ENCODE results near the gene DTX1. TPM values are rescaled to one million over a fixed set of nuclear protein-coding genes. Genes with fewer than 3 reads are reported as not detected.

Gene DTX1
- total RNA-seq, 2 donors from 2014 or later: 0.41 to 1.3 TPM

DNA sequence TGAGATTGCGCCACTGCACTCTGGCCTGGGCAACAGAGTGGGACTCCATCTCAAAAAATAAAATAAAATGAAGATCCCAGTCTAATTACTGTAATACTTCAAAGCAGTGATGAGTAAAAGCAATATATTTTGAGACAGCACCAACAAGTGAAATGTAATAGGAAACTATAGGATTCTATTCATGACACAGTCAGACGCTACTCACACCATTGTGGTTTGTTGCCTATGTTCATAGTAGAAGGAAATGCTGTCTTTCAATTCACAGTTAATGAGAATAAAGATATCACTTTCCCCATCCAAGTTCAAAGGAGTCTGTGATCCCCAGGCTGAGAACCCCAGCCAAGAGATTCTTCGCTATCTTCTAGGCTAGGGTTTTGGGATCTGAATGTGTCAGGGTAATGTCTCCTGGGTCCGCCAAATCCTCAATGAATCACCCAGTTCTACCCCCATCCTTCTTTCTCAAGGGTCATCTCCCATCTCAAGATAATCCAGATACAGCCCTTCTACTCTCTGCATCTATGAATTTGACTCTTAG is 16.6 kb upstream of the DTX1 start:
- no peak for DNase-seq (ENCODE audit: low spot score)
- H3K27ac ChIP-seq: no peak overlapping the region
- no peaks in the 10 kb centered on the region for H3K4me1 ChIP-seq (ENCODE audit: control insufficient read depth in 1 of 2, low read depth in 2 of 2)
- H3K27me3 ChIP-seq (replicated peaks; ENCODE audit: insufficient read depth): no peaks in the 10 kb centered on the region
- no peak overlapping the region for H3K4me3 ChIP-seq
- TF ChIP-seq, protein P1, sequence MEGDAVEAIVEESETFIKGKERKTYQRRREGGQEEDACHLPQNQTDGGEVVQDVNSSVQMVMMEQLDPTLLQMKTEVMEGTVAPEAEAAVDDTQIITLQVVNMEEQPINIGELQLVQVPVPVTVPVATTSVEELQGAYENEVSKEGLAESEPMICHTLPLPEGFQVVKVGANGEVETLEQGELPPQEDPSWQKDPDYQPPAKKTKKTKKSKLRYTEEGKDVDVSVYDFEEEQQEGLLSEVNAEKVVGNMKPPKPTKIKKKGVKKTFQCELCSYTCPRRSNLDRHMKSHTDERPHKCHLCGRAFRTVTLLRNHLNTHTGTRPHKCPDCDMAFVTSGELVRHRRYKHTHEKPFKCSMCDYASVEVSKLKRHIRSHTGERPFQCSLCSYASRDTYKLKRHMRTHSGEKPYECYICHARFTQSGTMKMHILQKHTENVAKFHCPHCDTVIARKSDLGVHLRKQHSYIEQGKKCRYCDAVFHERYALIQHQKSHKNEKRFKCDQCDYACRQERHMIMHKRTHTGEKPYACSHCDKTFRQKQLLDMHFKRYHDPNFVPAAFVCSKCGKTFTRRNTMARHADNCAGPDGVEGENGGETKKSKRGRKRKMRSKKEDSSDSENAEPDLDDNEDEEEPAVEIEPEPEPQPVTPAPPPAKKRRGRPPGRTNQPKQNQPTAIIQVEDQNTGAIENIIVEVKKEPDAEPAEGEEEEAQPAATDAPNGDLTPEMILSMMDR (IDR thresholded peaks at IDR 0.05): no peak
- no peak for ATAC-seq (ENCODE audit: insufficient number of reproducible peaks, low FRiP score, low read depth)
- H3K36me3 ChIP-seq: no peaks in the 10 kb centered on the region
- no peaks in the 10 kb centered on the region for H3K9me3 ChIP-seq

DNA sequence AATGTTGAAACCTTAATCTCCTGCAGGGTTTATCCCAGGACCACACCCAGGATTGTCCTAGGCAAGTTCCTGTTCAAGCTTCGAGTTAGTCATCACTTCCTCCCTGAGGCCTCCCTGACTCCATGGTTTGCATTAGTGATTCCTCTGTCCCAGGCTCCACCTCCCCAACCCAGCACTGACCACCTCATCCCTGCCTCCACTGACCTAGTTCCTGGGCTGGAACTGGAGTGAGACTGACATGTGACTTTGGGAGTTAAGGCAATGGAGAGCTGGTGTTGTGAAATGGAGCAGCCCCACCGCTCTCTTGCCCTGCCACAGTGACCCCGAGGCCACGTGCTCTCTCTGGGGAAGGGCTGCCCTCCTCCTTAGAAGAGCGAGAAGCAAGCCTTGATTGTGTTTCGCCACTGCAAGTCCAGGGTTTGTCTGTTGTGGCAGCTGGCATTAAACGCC is 15.8 kb upstream of the DTX1 start:
- H3K36me3 ChIP-seq: no peaks in the 10 kb centered on the region
- TF ChIP-seq, protein P1 (IDR thresholded peaks at IDR 0.05): no peak
- H3K27me3 ChIP-seq (replicated peaks; ENCODE audit: insufficient read depth): no peaks in the 10 kb centered on the region
- no peak overlapping the region for H3K4me3 ChIP-seq
- ATAC-seq (ENCODE audit: insufficient number of reproducible peaks, low FRiP score, low read depth): peak; percentile 57
- no peak overlapping the region for H3K27ac ChIP-seq
- no peaks in the 10 kb centered on the region for H3K4me1 ChIP-seq (ENCODE audit: control insufficient read depth in 1 of 2, low read depth in 2 of 2)
- no peaks in the 10 kb centered on the region for H3K9me3 ChIP-seq
- DNase-seq (ENCODE audit: low spot score): peak; percentile 38

DNA sequence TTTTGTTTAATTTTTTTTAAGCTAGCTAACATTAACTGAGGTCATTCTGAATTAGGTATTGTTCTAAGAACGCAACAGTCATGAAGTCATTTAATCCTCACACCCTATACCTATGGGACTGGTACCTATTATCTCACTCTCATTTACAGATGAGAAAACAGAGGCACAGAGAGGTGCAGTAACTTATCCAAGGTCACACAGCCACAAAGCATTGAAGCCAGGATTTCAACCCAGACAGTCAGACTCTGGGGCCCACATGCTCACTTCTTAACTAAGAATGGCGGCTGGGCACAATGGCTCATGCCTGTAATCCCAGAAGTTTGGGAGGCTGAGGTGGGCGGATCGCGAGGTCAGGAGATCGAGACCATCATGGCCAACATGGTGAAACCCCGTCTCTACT is 15.0 kb upstream of the DTX1 start:
- ATAC-seq (ENCODE audit: insufficient number of reproducible peaks, low FRiP score, low read depth) (no peak), DNase-seq (ENCODE audit: low spot score) (no peak)
- no peaks in the 10 kb centered on the region for H3K4me1 ChIP-seq (ENCODE audit: control insufficient read depth in 1 of 2, low read depth in 2 of 2)
- no peaks in the 10 kb centered on the region for H3K27me3 ChIP-seq (replicated peaks; ENCODE audit: insufficient read depth)
- no peak overlapping the region for H3K27ac ChIP-seq
- H3K9me3 ChIP-seq: no peaks in the 10 kb centered on the region
- no peaks in the 10 kb centered on the region for H3K36me3 ChIP-seq
- TF ChIP-seq, protein P1 (IDR thresholded peaks at IDR 0.05): no peak
- no peak overlapping the region for H3K4me3 ChIP-seq

DNA sequence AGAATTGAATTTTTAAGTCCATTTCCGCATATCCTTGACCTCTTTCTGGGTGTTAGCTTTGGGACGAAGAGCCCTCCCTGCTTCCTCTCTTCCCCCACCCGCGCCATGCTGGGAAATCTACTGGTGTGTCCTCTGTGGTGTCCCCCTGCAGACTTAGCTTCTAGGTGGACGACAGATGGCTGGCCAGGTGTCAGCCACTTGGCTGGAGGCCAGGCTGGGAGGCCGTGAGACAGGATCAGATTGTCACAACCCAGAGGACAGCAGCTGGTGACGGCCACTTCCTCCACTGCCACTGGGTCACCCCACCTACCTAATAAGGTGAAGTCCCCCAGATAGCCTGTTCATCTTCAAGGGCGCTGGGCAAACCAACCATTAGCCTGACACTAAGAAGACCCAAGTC is 13.3 kb upstream of the DTX1 start:
- H3K4me1 ChIP-seq (ENCODE audit: control insufficient read depth in 1 of 2, low read depth in 2 of 2): no peaks in the 10 kb centered on the region
- no peak overlapping the region for H3K4me3 ChIP-seq
- no peak overlapping the region for H3K27ac ChIP-seq
- no peaks in the 10 kb centered on the region for H3K9me3 ChIP-seq
- no peaks in the 10 kb centered on the region for H3K27me3 ChIP-seq (replicated peaks; ENCODE audit: insufficient read depth)
- TF ChIP-seq, protein P1 (IDR thresholded peaks at IDR 0.05): no peak
- no peaks in the 10 kb centered on the region for H3K36me3 ChIP-seq
- DNase-seq (ENCODE audit: low spot score) (no peak), ATAC-seq (ENCODE audit: insufficient number of reproducible peaks, low FRiP score, low read depth) (no peak)

DNA sequence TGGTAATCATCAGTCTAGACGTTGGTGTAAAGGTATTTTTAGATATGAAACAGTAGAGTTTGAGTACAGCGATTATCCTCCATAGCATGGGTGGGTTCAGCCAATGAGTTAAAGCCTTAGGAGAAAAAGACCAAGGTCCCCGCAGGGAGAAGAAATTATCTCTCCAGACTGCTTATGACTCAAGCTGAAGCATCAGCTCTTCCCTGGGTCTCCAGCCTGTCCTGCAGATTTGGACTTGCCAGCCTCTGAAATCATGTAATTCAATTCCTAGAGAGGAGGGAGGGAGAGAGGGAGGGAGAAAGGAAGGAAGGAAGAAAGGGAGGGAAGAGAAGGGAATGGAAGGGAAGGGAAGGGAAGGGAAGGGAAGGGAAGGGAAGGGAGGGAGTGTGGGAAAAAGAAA is 12.0 kb upstream of the DTX1 start:
- Histone ChIP-seq H3K4me1 (ENCODE audit: control insufficient read depth in 1 of 2, low read depth in 2 of 2) (no peaks in the 10 kb centered on the region), H3K4me3 (no peak overlapping the region), H3K27ac (no peak overlapping the region), H3K27me3 (replicated peaks; ENCODE audit: insufficient read depth) (no peaks in the 10 kb centered on the region), H3K36me3 (no peaks in the 10 kb centered on the region), H3K9me3 (no peaks in the 10 kb centered on the region)
- DNase-seq (ENCODE audit: low spot score): no peak
- ATAC-seq (ENCODE audit: insufficient number of reproducible peaks, low FRiP score, low read depth): no peak
- TF ChIP-seq, protein P1 (IDR thresholded peaks at IDR 0.05): no peak

All from thoracic aorta (tissue), 2 donors.